Measurements from ENCODE around the gene KIF20B. TPM values are rescaled to one million over a fixed set of nuclear protein-coding genes. Genes with fewer than 3 reads are reported as not detected.

KIF20B gene, protein sequence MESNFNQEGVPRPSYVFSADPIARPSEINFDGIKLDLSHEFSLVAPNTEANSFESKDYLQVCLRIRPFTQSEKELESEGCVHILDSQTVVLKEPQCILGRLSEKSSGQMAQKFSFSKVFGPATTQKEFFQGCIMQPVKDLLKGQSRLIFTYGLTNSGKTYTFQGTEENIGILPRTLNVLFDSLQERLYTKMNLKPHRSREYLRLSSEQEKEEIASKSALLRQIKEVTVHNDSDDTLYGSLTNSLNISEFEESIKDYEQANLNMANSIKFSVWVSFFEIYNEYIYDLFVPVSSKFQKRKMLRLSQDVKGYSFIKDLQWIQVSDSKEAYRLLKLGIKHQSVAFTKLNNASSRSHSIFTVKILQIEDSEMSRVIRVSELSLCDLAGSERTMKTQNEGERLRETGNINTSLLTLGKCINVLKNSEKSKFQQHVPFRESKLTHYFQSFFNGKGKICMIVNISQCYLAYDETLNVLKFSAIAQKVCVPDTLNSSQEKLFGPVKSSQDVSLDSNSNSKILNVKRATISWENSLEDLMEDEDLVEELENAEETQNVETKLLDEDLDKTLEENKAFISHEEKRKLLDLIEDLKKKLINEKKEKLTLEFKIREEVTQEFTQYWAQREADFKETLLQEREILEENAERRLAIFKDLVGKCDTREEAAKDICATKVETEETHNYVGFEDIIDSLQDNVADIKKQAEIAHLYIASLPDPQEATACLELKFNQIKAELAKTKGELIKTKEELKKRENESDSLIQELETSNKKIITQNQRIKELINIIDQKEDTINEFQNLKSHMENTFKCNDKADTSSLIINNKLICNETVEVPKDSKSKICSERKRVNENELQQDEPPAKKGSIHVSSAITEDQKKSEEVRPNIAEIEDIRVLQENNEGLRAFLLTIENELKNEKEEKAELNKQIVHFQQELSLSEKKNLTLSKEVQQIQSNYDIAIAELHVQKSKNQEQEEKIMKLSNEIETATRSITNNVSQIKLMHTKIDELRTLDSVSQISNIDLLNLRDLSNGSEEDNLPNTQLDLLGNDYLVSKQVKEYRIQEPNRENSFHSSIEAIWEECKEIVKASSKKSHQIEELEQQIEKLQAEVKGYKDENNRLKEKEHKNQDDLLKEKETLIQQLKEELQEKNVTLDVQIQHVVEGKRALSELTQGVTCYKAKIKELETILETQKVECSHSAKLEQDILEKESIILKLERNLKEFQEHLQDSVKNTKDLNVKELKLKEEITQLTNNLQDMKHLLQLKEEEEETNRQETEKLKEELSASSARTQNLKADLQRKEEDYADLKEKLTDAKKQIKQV (N-terminal part only)
- 1 to 10 TPM; 3.7 to 5.3 (median 4.1) TPM for total RNA-seq

DNA sequence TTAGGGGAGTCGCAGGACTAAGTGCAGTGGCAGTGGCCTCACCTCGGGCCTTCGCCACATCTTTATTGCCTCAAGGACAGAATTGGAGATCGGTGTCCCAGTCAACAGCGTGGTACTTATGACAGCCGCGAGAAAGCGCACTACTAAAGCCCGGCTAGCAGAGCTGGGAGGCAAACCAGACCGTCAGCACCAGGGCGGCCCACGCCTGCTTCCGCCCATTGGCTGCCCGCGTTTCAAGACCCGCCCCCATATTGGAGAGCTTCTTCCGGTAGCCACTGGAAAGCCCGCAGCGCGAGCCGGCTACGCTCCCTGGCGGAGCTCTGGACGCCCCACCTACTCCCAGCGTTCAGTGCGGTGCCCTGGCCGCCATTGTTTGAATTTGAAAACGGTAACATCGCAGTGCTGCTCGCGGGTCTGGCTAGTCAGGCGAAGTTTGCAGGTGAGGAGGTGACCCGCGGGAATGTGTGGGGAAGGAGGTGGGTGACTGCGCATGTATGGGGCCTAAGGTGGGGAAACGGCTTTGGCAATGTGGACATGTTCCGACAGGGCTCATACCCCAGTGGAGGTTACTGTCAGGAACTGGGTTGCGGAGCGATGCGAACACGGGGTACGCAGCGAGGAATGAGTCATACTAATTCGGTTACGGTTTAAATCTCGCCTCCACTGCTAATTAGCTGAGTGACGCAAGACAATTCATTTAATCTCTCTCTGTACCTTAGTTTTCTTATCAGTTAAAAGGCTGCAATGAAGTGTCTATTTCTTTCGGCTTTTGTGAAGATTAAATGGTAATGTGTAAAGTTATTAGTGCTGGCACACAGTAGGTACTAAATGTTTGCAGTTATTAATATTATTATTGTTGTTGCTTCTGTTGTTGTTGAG is at the start of gene KIF20B:
Gene KIF20B, plus strand, starts transcription at position 349 of the 879 bp plus-strand sequence. CDS start 3,705 bp downstream, outside the sequence.
- TF ChIP-seq, protein P1, sequence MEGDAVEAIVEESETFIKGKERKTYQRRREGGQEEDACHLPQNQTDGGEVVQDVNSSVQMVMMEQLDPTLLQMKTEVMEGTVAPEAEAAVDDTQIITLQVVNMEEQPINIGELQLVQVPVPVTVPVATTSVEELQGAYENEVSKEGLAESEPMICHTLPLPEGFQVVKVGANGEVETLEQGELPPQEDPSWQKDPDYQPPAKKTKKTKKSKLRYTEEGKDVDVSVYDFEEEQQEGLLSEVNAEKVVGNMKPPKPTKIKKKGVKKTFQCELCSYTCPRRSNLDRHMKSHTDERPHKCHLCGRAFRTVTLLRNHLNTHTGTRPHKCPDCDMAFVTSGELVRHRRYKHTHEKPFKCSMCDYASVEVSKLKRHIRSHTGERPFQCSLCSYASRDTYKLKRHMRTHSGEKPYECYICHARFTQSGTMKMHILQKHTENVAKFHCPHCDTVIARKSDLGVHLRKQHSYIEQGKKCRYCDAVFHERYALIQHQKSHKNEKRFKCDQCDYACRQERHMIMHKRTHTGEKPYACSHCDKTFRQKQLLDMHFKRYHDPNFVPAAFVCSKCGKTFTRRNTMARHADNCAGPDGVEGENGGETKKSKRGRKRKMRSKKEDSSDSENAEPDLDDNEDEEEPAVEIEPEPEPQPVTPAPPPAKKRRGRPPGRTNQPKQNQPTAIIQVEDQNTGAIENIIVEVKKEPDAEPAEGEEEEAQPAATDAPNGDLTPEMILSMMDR (IDR thresholded peaks at IDR 0.05; ENCODE audit: low read depth) = no peak

DNA sequence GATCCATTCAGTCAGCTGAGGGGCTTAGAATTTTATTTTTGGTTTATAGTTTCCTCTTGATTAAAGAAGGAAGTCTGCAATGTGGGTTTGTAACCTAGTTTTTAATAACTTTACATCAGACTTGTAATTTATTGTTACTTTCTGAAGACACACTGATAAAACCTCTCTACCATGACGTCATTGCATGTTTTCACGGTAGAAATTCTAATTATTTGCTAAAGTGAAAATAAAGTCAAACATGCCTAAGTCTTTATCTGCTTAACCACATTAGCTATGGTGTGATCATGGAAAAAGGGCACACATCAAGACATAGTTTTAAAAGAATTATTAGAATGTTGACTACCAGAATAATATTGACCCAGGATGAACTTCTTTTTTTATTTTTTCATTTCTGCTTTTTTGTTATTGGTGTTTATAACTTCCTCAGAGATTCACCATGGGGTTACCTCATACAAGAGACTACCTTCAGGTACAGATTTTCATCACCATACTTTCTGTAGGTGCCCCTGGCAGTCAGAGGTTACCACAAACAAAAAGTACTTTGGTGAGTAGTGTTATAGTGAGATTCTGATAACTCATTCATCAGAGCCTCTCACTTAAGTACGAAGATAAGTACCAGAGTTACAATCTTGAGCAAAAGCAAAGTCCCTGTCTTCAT is 49.3 kb upstream of the KIF20B start:
- TF ChIP-seq, protein P1 (IDR thresholded peaks at IDR 0.05; ENCODE audit: low read depth) = no peak

DNA sequence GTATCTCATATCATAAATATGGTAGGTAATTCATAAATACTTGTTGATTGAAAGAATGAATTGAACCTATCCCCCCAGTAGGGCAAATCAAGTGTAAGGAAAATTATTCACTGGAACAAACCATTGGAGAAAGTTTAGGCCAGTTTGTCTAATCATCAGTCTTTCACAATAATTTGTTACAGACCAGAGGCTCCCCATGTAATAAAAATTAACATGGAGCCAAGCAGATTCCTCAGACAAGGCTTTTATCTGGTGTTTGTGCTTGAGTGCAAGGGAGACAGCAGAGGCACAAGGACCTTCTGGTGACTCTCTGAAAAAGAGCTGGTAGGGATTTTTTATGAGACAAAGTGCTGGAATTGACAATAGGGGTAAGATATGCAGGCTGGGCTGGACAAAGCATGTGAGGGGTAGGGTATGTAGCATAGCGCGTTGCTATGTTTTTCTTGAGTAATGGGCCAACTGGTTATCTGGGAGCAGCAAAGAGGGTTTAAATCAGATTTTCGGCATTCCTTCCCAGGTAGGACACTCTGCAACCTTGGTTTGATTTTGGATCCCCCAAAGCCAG is 48.5 kb upstream of the KIF20B start:
- TF ChIP-seq, protein P1 (IDR thresholded peaks at IDR 0.05; ENCODE audit: low read depth) = no peak

DNA sequence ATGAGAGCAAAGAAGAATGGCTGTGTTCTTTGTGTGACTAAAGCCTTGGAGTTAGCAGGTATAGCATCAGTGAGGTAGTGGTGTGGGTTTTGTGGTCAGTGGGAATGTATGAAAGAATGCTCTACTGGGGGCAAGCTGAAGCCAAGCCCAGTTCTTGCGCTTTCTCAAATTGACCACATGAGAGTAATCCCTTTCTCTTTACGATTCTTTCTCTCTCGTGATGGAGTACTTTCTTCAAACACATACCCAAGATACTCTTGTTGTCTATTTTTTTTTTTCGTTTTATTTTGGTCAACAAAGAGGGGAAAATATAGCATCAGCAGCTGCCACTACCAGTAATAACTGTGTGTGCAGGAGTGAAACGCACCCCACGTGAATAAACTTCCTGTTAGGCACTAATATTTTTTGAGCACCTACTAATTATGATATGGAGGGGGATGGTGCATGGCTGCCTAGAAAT is 48.0 kb upstream of the KIF20B start:
- TF ChIP-seq, protein P1 (IDR thresholded peaks at IDR 0.05; ENCODE audit: low read depth) = no peak

DNA sequence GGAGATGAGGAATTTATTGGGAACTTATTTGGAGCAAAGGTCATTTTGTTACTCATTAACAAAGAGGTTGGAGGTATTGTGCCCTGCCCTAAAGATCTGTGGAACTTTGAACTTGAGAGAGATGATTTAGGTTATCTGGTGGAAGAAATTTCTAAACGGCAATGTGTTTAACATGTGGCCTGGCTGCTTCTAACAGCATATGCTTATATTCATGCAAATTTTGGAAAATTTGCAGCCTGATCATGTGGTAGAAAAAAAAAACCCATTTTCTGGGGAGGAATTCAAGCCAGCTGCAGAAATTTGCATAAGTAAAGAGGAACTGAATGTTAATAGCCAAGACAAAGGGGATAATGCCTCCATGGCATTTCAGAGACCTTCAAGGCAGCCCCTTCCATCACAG is 45.7 kb upstream of the KIF20B start:
- TF ChIP-seq, protein P1 (IDR thresholded peaks at IDR 0.05; ENCODE audit: low read depth) = no peak

DNA sequence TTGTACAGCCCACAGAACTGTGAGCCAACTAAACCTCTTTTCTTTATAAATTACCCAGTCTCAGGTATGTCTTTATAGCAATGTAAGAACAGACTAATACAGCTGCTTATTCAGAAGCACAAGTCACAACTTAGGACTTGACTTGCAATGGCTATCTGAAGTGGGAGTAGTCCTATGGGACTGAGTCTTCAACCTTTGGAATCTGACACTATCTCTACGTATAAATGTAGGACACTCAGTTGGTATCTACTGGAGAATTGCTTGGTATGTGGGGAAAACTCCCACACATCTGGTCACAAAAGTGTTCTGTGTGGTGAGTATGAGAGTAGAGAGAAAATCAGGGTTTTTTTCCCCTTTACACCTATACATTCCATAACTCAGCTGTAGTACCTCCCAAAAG is 44.1 kb upstream of the KIF20B start:
- TF ChIP-seq, protein P1 (IDR thresholded peaks at IDR 0.05; ENCODE audit: low read depth) = no peak
